ENCODE measurements around the gene PCDH17.

DNA sequence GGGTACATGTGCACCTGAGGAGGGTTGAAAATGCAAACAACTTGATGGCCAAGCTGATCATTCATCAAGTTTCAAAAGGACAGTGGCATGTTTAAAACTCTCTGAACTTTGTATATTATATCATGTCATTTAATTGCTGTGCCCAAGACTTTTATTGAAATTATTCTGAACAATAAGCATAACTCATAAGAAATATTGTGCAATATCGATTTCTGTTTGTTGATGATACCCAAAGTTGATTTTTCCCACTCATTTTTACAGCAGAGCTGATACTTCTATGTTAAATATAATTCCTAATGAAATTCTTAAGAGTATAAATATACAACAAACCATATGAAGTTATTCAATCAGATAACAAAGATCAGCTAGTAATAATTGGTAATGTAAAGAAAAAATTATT lies 49.1 kb downstream of the PCDH17 start:
- TF ChIP-seq, protein P1, sequence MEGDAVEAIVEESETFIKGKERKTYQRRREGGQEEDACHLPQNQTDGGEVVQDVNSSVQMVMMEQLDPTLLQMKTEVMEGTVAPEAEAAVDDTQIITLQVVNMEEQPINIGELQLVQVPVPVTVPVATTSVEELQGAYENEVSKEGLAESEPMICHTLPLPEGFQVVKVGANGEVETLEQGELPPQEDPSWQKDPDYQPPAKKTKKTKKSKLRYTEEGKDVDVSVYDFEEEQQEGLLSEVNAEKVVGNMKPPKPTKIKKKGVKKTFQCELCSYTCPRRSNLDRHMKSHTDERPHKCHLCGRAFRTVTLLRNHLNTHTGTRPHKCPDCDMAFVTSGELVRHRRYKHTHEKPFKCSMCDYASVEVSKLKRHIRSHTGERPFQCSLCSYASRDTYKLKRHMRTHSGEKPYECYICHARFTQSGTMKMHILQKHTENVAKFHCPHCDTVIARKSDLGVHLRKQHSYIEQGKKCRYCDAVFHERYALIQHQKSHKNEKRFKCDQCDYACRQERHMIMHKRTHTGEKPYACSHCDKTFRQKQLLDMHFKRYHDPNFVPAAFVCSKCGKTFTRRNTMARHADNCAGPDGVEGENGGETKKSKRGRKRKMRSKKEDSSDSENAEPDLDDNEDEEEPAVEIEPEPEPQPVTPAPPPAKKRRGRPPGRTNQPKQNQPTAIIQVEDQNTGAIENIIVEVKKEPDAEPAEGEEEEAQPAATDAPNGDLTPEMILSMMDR (optimal IDR thresholded peaks at IDR 0.05 in 1 of 3, IDR thresholded peaks at IDR 0.05 in 1 of 3, conservative IDR thresholded peaks at IDR 0.05 in 1 of 3; ENCODE audit: extremely low read depth in 1 of 3, insufficient read depth in 2 of 3, low read length in 3 of 3): no peak
- no peak for TF ChIP-seq EZH2 (IDR thresholded peaks at IDR 0.05; ENCODE audit: low read length)

All from keratinocyte (primary cell).